Stimulated activated CD8-positive, alpha-beta memory T cell treated with anti-CD3 and anti-CD28 coated beads, Interleukin-4, amount 100 ng/mL, for 1 hour (primary cell): ENCODE measurements around the gene DPYD.

Experiments
- DNase-seq, 2 donors: peaks; one replicate each; pipeline ENCODE4 v3.0.0-alpha.2; 2020; ENCODE audit warnings: low read depth in 2 of 2, low spot score in 1 of 2

DPYD gene

DNA sequence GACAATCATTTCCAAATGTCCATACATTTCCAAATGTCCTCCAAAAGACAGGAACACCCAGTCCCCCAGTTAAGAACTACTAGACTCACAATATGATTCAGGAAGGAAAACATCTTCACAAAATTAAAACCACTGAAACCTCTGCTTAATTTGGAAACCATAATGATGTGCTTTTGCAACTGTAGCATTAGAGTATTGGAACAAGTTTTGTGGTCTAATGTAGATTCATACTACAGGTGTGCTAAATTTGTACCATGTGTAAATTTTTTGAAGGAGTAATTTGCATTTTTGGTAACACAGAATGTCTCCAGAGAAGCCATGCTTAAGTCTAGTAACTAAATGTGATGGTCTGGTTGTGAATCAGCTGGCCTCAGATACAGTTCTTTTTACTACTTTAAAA, 129.6 kb downstream of the DPYD start:
- DNase-seq: no peak

DNA sequence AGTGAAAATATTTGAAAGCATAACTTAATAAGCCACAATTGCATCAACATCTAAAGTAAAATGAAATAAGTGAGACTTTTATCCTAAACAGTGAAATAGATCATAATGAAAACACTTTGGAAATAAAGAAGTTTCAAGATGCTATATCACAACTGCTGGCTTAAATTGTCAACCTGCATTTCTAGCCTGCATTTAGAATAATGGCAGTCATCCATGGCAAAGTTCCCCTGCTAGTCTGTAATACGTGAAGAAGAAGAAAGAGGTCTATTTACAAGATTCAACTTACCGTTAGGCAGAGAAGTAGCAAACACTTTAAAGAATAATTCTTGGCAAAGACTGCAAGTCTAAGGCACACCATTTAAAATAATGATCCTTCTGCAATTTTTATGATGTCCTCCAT, 133.6 kb downstream of the DPYD start:
- DNase-seq: no peak

DNA sequence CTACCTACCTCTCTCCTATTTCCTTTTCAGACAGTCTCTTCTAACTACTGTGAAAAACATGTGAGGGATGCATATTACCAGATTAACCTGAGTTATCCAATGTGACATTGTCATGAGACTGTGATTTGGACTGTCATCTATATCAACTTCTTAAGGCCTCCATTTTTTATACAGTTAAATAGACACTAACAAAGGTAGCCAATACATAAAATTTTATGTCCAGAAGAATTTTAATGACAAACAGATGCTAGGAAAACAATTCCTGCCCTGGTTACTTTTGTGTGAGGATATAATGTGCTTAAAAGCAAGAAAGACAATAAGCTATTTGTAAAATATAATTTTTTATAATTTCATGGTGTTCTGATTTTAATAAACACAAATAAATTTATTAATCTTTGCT, 136.2 kb downstream of the DPYD start:
- DNase-seq: no peak

DNA sequence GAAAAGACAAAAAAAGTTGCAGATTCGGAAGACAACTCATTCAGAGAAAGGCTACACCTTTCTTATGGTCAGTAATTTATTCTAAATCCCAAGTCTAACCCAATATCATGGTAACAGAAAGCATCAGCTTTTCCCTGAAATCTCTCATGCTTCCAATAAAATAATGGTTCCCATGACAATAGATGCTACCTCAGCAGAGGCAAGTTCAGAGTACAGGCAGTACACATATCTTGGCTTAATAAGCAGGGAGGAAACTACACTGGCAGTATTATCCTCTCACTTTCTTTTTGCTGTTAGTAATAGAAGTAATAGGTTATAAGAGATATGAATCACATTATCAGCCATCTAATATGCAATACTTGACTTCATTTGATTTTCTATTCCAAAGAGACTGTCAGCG, 137.1 kb downstream of the DPYD start:
- no peak for DNase-seq

GRCh38 chr1:97781762-97782337, 139.0 kb downstream of the DPYD start:
- DNase-seq: no peak

GRCh38 chr1:97780884-97781283, 139.9 kb downstream of the DPYD start:
- no peak for DNase-seq

GRCh38 chr1:97778718-97779117, 142.1 kb downstream of the DPYD start:
- no peak for DNase-seq

DNA sequence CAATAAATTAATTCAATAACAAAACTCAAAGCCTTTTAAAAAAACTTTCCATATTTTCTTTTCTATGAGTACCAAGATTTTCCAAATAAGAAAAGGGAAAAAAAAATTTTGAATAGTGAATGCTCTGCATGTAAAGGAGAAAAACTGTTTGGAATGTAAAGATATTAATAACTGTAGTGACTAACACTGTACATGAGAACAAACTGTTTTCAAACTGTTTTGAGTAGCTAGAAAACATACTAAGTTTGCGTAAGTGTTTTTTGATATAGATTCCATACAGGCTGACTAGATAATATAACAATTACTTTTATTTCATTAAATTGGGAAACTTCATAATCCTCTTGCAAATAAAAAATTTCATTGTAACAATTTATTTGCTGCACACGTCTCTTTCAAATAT, 150.5 kb downstream of the DPYD start:
- DNase-seq: no peak

DNA sequence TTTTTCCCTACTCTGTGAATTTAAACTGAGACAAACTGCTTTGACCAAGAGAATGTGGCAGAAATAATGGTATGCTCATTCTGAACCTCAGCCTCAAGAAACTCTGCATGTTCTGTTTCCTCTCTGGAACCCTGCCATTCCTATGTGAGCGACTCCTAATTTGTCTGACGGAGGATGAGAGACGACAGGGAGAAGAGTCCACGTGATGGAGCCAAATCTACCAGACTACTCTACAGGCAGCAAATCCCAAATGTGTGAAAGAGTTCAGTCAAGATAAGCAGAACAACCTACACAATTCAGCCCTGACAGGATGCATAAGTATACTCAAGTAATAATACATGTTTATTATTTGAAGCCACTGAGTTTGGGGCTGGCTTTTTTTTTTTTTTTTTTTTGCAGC, 153.5 kb downstream of the DPYD start:
- no peak for DNase-seq

GRCh38 chr1:97764991-97765390, 155.8 kb downstream of the DPYD start:
- DNase-seq: no peak

DNA sequence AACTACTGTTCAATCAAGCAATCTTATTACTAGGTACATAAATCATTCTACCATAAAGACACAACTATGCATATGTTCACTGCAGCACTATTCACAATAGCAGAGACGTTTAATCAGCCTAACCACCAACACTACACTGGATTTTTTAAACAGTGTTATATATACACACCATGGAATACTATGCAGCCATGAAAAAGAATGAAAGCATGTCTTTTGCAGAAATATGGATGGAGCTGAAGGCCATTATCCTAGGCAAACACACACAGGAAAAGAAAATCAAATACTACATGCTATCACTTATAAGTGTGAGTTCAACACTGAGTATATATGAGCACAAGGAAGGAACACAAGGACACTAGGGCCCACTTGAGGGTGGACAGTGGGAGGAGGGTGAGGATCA, 159.2 kb downstream of the DPYD start:
- no peak for DNase-seq

DNA sequence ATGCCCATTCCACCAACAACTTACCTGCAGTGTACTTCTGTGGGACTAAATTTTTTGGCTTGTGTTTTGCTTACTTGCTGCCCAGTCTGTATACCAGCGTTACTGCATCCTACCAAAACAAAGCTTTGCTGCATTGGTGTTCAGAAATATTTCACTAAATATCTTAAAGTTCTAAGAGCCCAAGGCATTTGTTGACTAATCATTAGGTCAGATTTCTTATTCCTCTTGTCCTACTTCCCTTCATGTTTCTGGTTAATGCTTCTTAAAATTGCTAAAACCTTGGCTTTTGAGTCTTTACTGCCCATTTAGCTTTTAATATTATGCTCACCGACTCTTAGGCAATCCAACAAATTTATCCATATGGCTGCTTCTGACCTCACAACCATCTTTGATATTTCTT, 161.8 kb downstream of the DPYD start:
- DNase-seq: no peak

DNA sequence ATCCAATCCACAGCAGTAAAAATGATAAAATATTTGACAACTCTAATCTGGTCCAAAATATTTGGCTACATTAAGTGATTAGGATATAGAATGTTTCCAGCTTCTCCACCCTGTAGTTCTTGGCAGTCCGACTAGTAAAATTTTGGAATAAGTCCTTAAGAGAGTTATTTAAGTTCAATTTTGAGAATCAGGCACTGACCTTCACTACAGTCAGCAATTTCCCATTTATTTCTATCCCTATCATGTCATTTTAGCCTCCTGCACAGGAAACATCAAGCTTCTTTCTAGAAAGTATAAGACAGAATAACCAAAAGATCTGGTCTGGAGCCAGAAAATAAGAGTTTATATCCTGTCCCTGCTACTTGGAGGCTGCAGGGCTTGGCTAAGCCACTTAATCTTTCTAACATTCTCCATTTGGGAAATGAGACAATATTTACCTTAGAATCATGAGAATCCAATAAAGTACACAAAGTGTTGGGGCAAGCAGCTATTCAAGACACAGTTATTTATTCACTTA, 162.2 kb downstream of the DPYD start:
- no peak for DNase-seq

DNA sequence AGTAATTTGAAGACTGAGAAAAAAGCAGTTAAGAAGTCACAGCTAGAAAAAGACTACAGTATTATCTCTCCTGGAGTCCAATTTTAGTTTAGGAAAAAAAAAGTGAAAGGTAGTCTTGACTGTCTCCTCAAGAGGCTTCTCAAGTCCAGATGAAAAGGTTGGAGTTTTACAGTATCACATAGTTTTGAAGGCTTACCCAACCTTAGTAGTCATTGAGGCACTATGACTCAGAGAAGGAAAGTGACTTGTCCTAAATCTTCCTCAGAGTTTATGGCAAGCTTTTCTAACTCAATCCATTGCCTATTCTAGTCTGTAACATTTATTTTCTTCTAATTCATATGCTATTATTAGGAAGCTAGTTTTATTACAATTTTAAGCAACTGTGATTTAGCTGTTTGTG, 174.9 kb downstream of the DPYD start:
- no peak for DNase-seq

DNA sequence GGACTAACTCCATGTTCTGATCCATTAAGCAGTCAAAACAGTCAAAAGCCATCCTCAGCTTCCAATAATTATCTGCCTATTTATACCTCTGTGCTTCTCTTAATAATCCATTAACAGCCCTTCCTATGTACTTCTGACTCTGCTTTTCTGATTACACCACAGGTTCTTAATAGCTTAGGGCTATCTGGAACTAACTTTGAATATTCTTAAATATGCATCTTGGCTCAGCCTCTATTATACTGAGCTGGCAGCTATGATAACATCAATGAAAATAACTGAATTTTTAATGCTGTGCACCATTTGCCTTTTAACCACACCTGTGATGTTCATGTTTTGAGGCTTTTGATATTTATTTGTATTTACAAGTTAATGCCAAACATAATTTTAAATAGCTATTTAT, 175.9 kb downstream of the DPYD start:
- DNase-seq: no peak

GRCh38 chr1:97743129-97743528, 177.7 kb downstream of the DPYD start:
- no peak for DNase-seq

GRCh38 chr1:97740891-97741290, 179.9 kb downstream of the DPYD start:
- DNase-seq: no peak

DNA sequence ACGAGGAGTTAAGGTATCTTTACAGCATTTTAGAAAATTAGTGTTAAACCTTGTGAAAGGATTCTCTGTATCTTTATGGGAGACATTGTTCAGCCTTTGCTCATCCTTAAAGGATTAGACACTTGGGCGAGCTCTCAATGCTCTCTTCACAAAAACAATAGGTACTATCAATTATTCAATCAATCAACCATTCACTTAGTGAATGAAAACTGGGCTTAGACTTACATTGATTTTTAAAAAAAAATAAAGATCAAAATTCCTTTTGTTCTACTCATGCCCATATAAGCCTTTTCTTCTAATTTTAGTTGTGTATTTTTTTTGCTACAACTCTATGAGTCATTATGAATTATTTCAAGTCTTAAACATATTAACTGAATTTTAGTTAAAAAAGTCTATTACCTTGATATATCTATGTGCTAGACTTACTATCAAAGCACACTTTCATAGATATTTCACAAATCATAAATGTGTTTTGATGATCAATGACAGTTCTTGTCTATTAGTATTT, 181.2 kb downstream of the DPYD start:
- DNase-seq: no peak

- DNase-seq: no peak
Observed at GRCh38 chr1:97738270-97738669, 182.6 kb downstream of the DPYD start.

- no peak for DNase-seq
Observed at GRCh38 chr1:97730271-97730670, 190.6 kb downstream of the DPYD start.

DNA sequence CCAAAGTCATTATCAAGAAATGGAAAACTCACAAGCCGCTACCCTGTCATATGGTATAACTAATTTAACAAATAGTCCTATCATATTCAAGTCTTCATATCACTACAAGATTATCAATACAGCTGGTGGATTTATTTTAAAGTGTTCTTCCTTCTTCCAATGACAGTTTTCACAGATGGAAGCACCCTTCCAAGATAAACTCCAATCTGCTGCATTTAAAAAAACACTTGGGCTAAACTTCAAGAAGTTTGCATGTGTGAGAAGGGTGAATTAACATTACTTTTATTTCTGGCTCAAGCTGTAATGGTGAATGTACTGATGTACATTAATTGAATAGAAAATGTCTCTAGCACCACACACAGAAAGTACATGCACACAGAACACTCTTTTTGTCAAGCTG, 192.4 kb downstream of the DPYD start:
- DNase-seq: no peak

- DNase-seq: no peak
Observed at GRCh38 chr1:97727029-97727428, 193.8 kb downstream of the DPYD start.

DNA sequence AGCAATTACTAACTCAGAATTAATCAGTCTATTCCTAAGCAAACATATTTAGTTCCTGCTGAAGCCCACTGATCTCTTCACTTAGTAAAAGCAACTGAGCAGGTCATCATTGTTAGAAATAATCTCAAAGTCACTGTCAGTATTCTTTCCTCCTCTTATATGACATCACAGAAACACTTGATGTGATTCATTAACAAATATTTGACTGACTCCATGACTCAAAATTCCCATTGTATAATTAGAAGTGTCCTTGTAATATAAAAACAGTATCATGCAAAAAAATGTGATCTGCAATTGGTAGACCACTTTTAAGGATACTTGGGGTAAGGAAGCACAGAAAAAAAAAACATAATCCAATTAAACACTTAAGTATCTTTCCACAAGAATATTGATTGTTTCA, 194.4 kb downstream of the DPYD start:
- no peak for DNase-seq

DNA sequence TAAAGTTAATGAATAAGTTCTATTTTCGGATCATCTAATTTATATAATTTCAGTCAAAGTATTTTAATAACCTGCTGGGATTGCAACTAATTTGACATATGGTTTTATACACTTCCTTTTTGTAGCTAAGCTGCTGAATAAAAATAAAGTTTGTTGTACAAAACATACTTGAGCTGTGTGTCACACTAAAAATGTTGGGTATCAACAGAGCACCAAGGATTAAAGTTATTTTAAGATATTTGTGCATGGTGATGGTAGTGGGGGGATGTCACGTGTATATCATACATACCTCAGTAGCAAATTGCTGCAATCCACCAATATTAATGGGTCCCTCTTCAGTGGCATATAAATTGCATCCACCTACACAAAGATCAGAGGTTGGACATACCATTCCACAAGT, 199.6 kb downstream of the DPYD start:
- DNase-seq: no peak
